Body of pancreas (tissue), 4 donors: Measurements from ENCODE around the gene RSRC1. TPM values are rescaled to one million over a fixed set of nuclear protein-coding genes. Genes with fewer than 3 reads are reported as not detected.

ENCODE experiments used
- ATAC-seq: fragments of 150-250 bp; one replicate; pipeline ENCODE4 v1.9.1; 2016
- DNase-seq, 4 donors: peaks; one replicate each; pipeline ENCODE4 v3.0.0-alpha.2; 2019
- H3K27ac ChIP-seq, 4 donors: fragments of 200-600 bp; sonication (generic); 1 replicate in 3 of 4; 2 replicates in 1 of 4; pipeline versions ENCODE4 v1.5.1 to v1.6.1; 2016 to 2019; ENCODE audit warnings: mild to moderate bottlenecking in 1 of 4, mixed read lengths in 1 of 4, moderate library complexity in 1 of 4
- H3K27me3 ChIP-seq, 2 donors: fragments of 200-600 bp; sonication (generic); one replicate each; pipeline ENCODE4 v1.6.0; 2016; ENCODE audit warnings: mild to moderate bottlenecking in 1 of 2
- H3K36me3 ChIP-seq, 2 donors: fragments of 200-600 bp; sonication (generic); replicated peaks in 1 of 2; 2 replicates each; pipeline ENCODE4 v1.5.1; 2016; ENCODE audit warnings: low read depth in 2 of 2; ENCODE audit not compliant: insufficient read depth in 1 of 2
- H3K4me1 ChIP-seq: fragments of 200-600 bp; sonication (generic); one replicate; pipeline ENCODE4 v1.6.0; 2016
- H3K4me3 ChIP-seq, 2 donors: fragments of 200-600 bp; sonication (generic); 1 replicate in 1 of 2; 2 replicates in 1 of 2; pipeline ENCODE4 v1.5.1; 2016 to 2019
- H3K9me3 ChIP-seq, 3 donors: fragments of 200-600 bp; sonication (generic); 1 replicate in 2 of 3; 2 replicates in 1 of 3; pipeline ENCODE4 v1.5.1; 2016
- CTCF ChIP-seq, 7 experiments: fragments of 450-650 bp in 4 of 7; fragments of 200-600 bp in 3 of 7; sonication (generic) in 3 of 7; IDR thresholded peaks; one replicate each; pipeline ENCODE4 v1.5.1; 2016 to 2019; ENCODE audit warnings: antibody characterized with exemption in 7 of 7
- POLR2A ChIP-seq, 3 donors: fragments of 450-650 bp; IDR thresholded peaks; one replicate each; pipeline ENCODE4 v1.6.1; 2016; ENCODE audit warnings: antibody characterized with exemption in 3 of 3, mild to moderate bottlenecking in 2 of 3
- WGBS, 2 donors: methylation state at CpG; one replicate each; pipeline ENCODE4 v1.1.5; 2017; 5-methylcytosine and 5-hydroxymethylcytosine counted together
- intact Hi-C: fragments of 100-400 bp; cut with DNase I; formaldehyde crosslinking; loops from one replicate; pipeline ENCODE4 v1.15.1; 2023
- total RNA-seq, 2 donors: library from RNA; depleted of rRNA; stranded (reverse); fragments of >200 nt; gene quantifications; one replicate each; pipeline ENCODE4 v1.1.0, GENCODE V29; 2016

RSRC1 gene
- total RNA-seq, 2 donors from 2014 or later = 18.5 to 21.5 TPM

- no peak overlapping the region for H3K4me3 ChIP-seq
- TF ChIP-seq POLR2A (IDR thresholded peaks at IDR 0.05) = no peak
- no peak for TF ChIP-seq CTCF (IDR thresholded peaks at IDR 0.05)
- no peak overlapping the region for H3K27ac ChIP-seq
- H3K9me3 ChIP-seq = no peaks in the 10 kb centered on the region
- no peaks in the 10 kb centered on the region for H3K4me1 ChIP-seq
- intact Hi-C loops = no loop called here
- no peak for ATAC-seq
- H3K27me3 ChIP-seq = no peaks in the 10 kb centered on the region
- no peaks in the 10 kb centered on the region for H3K36me3 ChIP-seq
- no peak for DNase-seq
- WGBS, 2 donors = 96 to 97% methylated on average over 2 of the region's 2 CpGs
Observed at GRCh38 chr3:158395421-158395820, 285.5 kb downstream of the RSRC1 start.

DNA sequence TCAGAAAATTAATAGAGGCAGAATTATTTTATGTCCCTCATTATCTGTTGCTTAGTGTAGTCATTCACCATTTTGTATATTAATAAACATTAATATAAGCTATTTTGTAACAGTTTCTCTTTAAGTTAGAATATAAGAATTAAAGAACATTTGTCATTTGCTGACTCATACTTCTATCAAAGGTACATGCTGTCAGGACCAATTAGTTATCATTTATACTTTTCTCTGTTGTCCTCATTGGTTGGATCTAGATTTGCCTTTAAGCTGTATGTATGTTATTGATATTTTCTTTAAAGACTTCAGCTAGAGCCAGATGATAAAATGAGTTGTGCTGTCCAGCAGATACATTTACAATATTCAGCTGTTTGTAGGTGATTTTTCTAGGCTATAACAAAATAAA is 292.7 kb downstream of the RSRC1 start:
- no peak for DNase-seq
- no peak for ATAC-seq
- H3K27me3 ChIP-seq = no peaks in the 10 kb centered on the region
- no peaks in the 10 kb centered on the region for H3K4me1 ChIP-seq
- H3K9me3 ChIP-seq = no peaks in the 10 kb centered on the region
- H3K36me3 ChIP-seq = no peaks in the 10 kb centered on the region
- H3K4me3 ChIP-seq = no peak overlapping the region
- TF ChIP-seq CTCF (IDR thresholded peaks at IDR 0.05) = no peak
- TF ChIP-seq POLR2A (IDR thresholded peaks at IDR 0.05) = no peak
- intact Hi-C loops = no loop called here
- H3K27ac ChIP-seq = no peak overlapping the region

DNA sequence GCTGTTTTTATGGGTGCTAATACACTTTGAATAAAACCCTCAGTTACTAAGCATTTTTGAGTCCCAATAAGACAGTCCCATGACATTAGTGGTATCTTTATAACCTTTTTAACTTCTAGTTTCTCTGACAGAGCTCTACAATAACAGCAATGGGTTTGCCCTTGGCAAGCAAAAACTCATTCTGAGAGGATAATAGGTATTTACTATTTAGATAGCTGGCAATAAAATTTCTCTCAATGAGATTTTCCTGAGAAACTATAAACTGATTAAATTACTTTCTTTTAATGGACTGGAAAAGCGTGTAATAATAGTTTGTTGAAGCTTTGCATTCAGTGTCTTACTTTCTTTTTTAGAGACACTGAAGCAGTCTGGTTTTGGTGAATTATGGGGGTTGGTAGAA is 293.1 kb downstream of the RSRC1 start:
- WGBS, 2 donors = 86 to 94% methylated on average over 1 of the region's 1 CpG
- Histone ChIP-seq H3K4me3 (no peak overlapping the region), H3K27ac (no peak overlapping the region), H3K4me1 (no peaks in the 10 kb centered on the region), H3K27me3 (no peaks in the 10 kb centered on the region), H3K9me3 (no peaks in the 10 kb centered on the region), H3K36me3 (no peaks in the 10 kb centered on the region)
- ATAC-seq (no peak), DNase-seq (no peak)
- intact Hi-C loops = no loop called here
- TF ChIP-seq CTCF (IDR thresholded peaks at IDR 0.05) = no peak
- no peak for TF ChIP-seq POLR2A (IDR thresholded peaks at IDR 0.05)

GRCh38 chr3:158404131-158404718 is 294.3 kb downstream of the RSRC1 start:
- Histone ChIP-seq H3K4me1 (no peaks in the 10 kb centered on the region), H3K27ac (no peak overlapping the region), H3K36me3 (no peaks in the 10 kb centered on the region), H3K9me3 (no peaks in the 10 kb centered on the region), H3K4me3 (no peak overlapping the region), H3K27me3 (no peaks in the 10 kb centered on the region)
- TF ChIP-seq POLR2A (IDR thresholded peaks at IDR 0.05) (no peak), CTCF (IDR thresholded peaks at IDR 0.05) (no peak)
- intact Hi-C loops = no loop called here
- DNase-seq (no peak), ATAC-seq (no peak)
- WGBS, 2 donors = 69 to 79% methylated on average over 1 of the region's 1 CpG

DNA sequence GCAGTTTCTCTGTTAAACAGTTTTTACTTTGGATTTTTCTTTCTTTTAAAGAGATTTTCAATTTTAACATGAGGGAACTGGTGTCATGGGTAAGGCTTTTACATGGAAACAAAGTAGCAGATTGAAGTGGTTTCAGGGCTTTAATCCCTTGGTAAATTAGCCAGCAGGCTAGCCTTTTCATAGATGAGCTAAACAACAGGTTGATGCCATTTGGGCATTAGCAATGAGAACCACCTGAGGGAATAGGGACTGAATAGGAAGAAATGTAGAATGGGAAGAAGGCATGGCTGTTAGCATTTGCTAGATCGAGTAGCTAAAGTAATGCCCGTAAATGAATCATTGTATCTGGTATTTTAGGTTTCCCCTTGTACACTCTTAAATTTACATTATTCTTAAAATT is 295.6 kb downstream of the RSRC1 start:
- no peak overlapping the region for H3K4me3 ChIP-seq
- WGBS, 2 donors = 96% methylated on average over 2 of the region's 2 CpGs
- no peak overlapping the region for H3K27ac ChIP-seq
- TF ChIP-seq CTCF (IDR thresholded peaks at IDR 0.05) (no peak), POLR2A (IDR thresholded peaks at IDR 0.05) (no peak)
- H3K4me1 ChIP-seq = no peaks in the 10 kb centered on the region
- ATAC-seq = no peak
- no peaks in the 10 kb centered on the region for H3K9me3 ChIP-seq
- DNase-seq = no peak
- H3K36me3 ChIP-seq = no peaks in the 10 kb centered on the region
- intact Hi-C loops = no loop called here
- no peaks in the 10 kb centered on the region for H3K27me3 ChIP-seq
